PC-3 (cell line): ENCODE results near the gene EIF1AY. TPM values are rescaled to one million over a fixed set of nuclear protein-coding genes. Genes with fewer than 3 reads are reported as not detected.

Experiments
- ATAC-seq: fragments of 200-7000 bp; cut with Tn5 transposase; 2 replicates; pipeline ENCODE4 v1.9.1; 2020; ENCODE audit warnings: mild to moderate bottlenecking, moderate library complexity
- BruUV-seq: library from RNA; stranded (reverse); fragments of 400-500 nt; replicated peaks from 2 replicates; lab custom pipeline; 2021; lab: Mats Ljungman, UMichigan
- CTCF ChIA-PET: fragments of 300-600 bp; sonication (Branson Sonifier 250); formaldehyde crosslinking; loops from one replicate; lab custom pipeline; 2022; ENCODE audit warnings: antibody characterized with exemption; lab: Charles Lee
- POLR2A ChIA-PET: fragments of 300-600 bp; sonication (Branson Sonifier 250); formaldehyde crosslinking; loops from one replicate; lab custom pipeline; 2022; ENCODE audit warnings: antibody characterized with exemption; ENCODE audit not compliant: unreplicated experiment; lab: Charles Lee
- DNase-seq: peaks from one replicate; pipeline ENCODE4 v3.0.0-alpha.2; 2015
- H2AFZ ChIP-seq: fragments of 300-600 bp; sonication (generic); 2 replicates; pipeline ENCODE4 v1.6.0; 2016; ENCODE audit warnings: antibody characterized with exemption, low read length
- H3F3A ChIP-seq: fragments of 300-600 bp; sonication (generic); one replicate; pipeline ENCODE4 v1.6.0; 2017; ENCODE audit warnings: antibody characterized with exemption, low read length, control low read depth, mild to moderate bottlenecking; ENCODE audit not compliant: unreplicated experiment
- H3K27ac ChIP-seq: fragments of 300-600 bp; sonication (generic); 2 replicates; pipeline ENCODE4 v1.5.1; 2016; ENCODE audit warnings: mild to moderate bottlenecking, low read length
- H3K27me3 ChIP-seq: fragments of 300-600 bp; sonication (generic); 2 replicates; pipeline ENCODE4 v1.6.1; 2016; ENCODE audit warnings: low read length, mixed read lengths
- H3K36me3 ChIP-seq: fragments of 300-600 bp; sonication (generic); 2 replicates; pipeline ENCODE4 v1.6.1; 2016; ENCODE audit warnings: low read depth, mixed run types, low read length, mixed read lengths
- H3K4me1 ChIP-seq: fragments of 300-600 bp; sonication (generic); 2 replicates; pipeline ENCODE4 v1.5.1; 2016; ENCODE audit warnings: low read length; ENCODE audit not compliant: insufficient read depth
- H3K4me2 ChIP-seq: fragments of 300-600 bp; sonication (generic); 2 replicates; pipeline ENCODE4 v1.6.0; 2016; ENCODE audit warnings: low read length
- H3K4me3 ChIP-seq: fragments of 300-600 bp; sonication (generic); 2 replicates; pipeline ENCODE4 v1.5.1; 2016; ENCODE audit warnings: mild to moderate bottlenecking, low read length, mixed read lengths
- H3K79me2 ChIP-seq: fragments of 300-600 bp; sonication (generic); 2 replicates; pipeline ENCODE4 v1.6.1; 2017; ENCODE audit warnings: low read length, mixed read lengths
- H3K9ac ChIP-seq: fragments of 300-600 bp; sonication (generic); 2 replicates; pipeline ENCODE4 v1.6.0; 2016; ENCODE audit warnings: mild to moderate bottlenecking, low read length
- H3K9me2 ChIP-seq: fragments of 300-600 bp; sonication (generic); replicated peaks from 2 replicates; pipeline ENCODE4 v1.6.1; 2016; ENCODE audit warnings: mixed run types, low read length, mixed read lengths
- H3K9me3 ChIP-seq: fragments of 300-600 bp; sonication (generic); 2 replicates; pipeline ENCODE4 v1.6.1; 2016; ENCODE audit warnings: low read length, mixed read lengths
- H4K20me1 ChIP-seq: fragments of 300-600 bp; sonication (generic); 2 replicates; pipeline ENCODE4 v1.6.1; 2016; ENCODE audit warnings: low read length, mixed read lengths
- CTCF ChIP-seq: fragments of 300-600 bp; sonication (generic); conservative IDR thresholded peaks from 2 replicates; pipeline ENCODE4 v1.5.1; 2017; ENCODE audit warnings: antibody characterized with exemption, low read depth, mild to moderate bottlenecking, low read length
- EZH2 ChIP-seq: fragments of 300-600 bp; sonication (generic); IDR thresholded peaks from one replicate; pipeline ENCODE4 v1.6.1; 2017; ENCODE audit warnings: antibody characterized with exemption, mild to moderate bottlenecking, low read length; ENCODE audit not compliant: unreplicated experiment
- EZH2phosphoT487 ChIP-seq: fragments of 300-600 bp; sonication (generic); IDR thresholded peaks from 2 replicates; pipeline ENCODE4 v1.6.1; 2018; ENCODE audit warnings: mild to moderate bottlenecking, antibody characterized with exemption, low read length, borderline replicate concordance
- intact Hi-C: fragments of 100-400 bp; cut with micrococcal nuclease; formaldehyde crosslinking; loops from 2 replicates; pipeline ENCODE4 v1.9.0; 2023
- total RNA-seq: library from RNA; depleted of rRNA; stranded (reverse); fragments of >200 nt; gene quantifications from 2 replicates; pipeline ENCODE4 v1.2.3, GENCODE V29; 2014

The EIF1AY gene
- total RNA-seq, 1 experiment from 2014 or later: not detected

- Histone ChIP-seq H3K4me3 (no peak overlapping the region), H3K27ac (no peak overlapping the region), H3K4me1 (no peaks in the 10 kb centered on the region), H3K9me2 (no peaks in the 10 kb centered on the region), H3K27me3 (no peaks in the 10 kb centered on the region), H3K9me3 (no peaks in the 10 kb centered on the region), H2AFZ (no peak overlapping the region), H4K20me1 (no peaks in the 10 kb centered on the region), H3F3A (no peaks in the 10 kb centered on the region), H3K9ac (no peak overlapping the region), H3K36me3 (no peaks in the 10 kb centered on the region), H3K79me2 (no peaks in the 10 kb centered on the region), H3K4me2 (no peak overlapping the region)
- DNase-seq (no peak), ATAC-seq (no peak)
- TF ChIP-seq CTCF: no peak
- no peak for TF ChIP-seq EZH2phosphoT487
- TF ChIP-seq EZH2: no peak
- POLR2A ChIA-PET: no interaction called here
- CTCF ChIA-PET: no interaction called here
- no TSS peak for BruUV-seq
- intact Hi-C loops: no loop called here
Measured at GRCh38 chrY:20555820-20556219, 19.8 kb upstream of the EIF1AY start.

- TF ChIP-seq EZH2phosphoT487 (no peak), EZH2 (no peak), CTCF (no peak)
- ATAC-seq: no peak
- H3K9me3 ChIP-seq: no peaks in the 10 kb centered on the region
- H3K27me3 ChIP-seq: no peaks in the 10 kb centered on the region
- no peaks in the 10 kb centered on the region for H3K9me2 ChIP-seq
- no peaks in the 10 kb centered on the region for H4K20me1 ChIP-seq
- no peak overlapping the region for H3K9ac ChIP-seq
- no TSS peak for BruUV-seq
- no peak overlapping the region for H3K27ac ChIP-seq
- ChIA-PET CTCF (no interaction called here), POLR2A (no interaction called here)
- H3K79me2 ChIP-seq: no peaks in the 10 kb centered on the region
- H3K4me2 ChIP-seq: no peak overlapping the region
- no peak overlapping the region for H2AFZ ChIP-seq
- no peaks in the 10 kb centered on the region for H3F3A ChIP-seq
- DNase-seq: no peak
- no peak overlapping the region for H3K4me3 ChIP-seq
- no peaks in the 10 kb centered on the region for H3K36me3 ChIP-seq
- intact Hi-C loops: no loop called here
- H3K4me1 ChIP-seq: no peaks in the 10 kb centered on the region
Measured at GRCh38 chrY:20558677-20559076, 16.9 kb upstream of the EIF1AY start.

DNA sequence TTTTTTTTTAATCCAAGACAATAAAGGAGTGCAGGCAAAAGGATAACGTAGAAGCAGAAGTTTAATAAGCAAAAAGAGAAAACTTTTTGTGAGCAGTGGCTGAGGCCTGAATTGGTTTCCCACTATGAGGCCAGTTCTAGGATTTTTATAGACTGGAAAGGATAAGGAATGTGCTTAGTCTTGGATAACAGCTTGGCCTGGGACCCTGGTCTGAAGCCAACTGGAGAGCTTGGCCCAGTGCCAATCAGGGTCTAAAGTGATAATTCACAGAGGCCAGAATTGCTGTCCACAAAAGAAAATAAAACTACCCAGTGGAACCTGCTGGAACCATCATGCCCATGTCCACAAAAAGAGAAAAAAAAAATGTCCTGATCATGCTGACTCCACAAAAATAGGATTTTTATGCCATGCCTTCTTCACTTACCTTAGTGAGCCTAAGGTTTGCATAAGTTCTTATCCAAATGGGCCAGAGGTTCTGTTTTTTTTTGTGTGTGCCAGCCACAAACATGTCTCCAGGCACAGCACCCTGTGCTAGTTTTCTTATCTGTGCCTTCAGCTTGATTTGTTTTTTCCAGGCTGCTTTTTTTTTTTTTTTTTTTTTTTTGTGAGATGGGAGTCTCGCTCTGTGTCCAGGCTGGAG, 15.6 kb upstream of the EIF1AY start:
- H3K9ac ChIP-seq: no peak overlapping the region
- no peak overlapping the region for H3K4me2 ChIP-seq
- H3K9me3 ChIP-seq: no peaks in the 10 kb centered on the region
- H3K4me3 ChIP-seq: no peak overlapping the region
- H3K36me3 ChIP-seq: no peaks in the 10 kb centered on the region
- TF ChIP-seq EZH2phosphoT487 (no peak), CTCF (no peak), EZH2 (no peak)
- no peak overlapping the region for H3K27ac ChIP-seq
- H3F3A ChIP-seq: no peaks in the 10 kb centered on the region
- no peaks in the 10 kb centered on the region for H4K20me1 ChIP-seq
- intact Hi-C loops: no loop called here
- H3K4me1 ChIP-seq: no peaks in the 10 kb centered on the region
- no TSS peak for BruUV-seq
- ChIA-PET CTCF (no interaction called here), POLR2A (no interaction called here)
- no peaks in the 10 kb centered on the region for H3K9me2 ChIP-seq
- H3K27me3 ChIP-seq: no peaks in the 10 kb centered on the region
- H3K79me2 ChIP-seq: no peaks in the 10 kb centered on the region
- no peak overlapping the region for H2AFZ ChIP-seq
- no peak for ATAC-seq
- DNase-seq: no peak
